Small intestine (tissue), 7 donors: ENCODE data around the gene SLFNL1. TPM values are rescaled to one million over a fixed set of nuclear protein-coding genes. Genes with fewer than 3 reads are reported as not detected.

Source experiments
- DNase-seq, 2 donors: peaks; one replicate each; pipeline versions ENCODE4 v3.0.0 to v3.0.0-alpha.2; 2013
- FAIRE-seq: peaks from 2 replicates; lab custom pipeline; 2012; peaks lifted over from hg19 to GRCh38; lab: Jason Lieb, UNC
- H3K27ac ChIP-seq, 3 donors: one replicate each; pipeline ENCODE4 v1.5.1; 2013; ENCODE audit warnings: low read length in 2 of 3, mild to moderate bottlenecking in 2 of 3, control low read depth in 1 of 3, inconsistent platforms in 1 of 3, low read depth in 1 of 3, moderate library complexity in 1 of 3
- H3K27me3 ChIP-seq, 3 donors: one replicate each; pipeline ENCODE4 v1.6.1; 2013; ENCODE audit warnings: low read length in 3 of 3, inconsistent platforms in 1 of 3; ENCODE audit not compliant: control insufficient read depth in 3 of 3, insufficient read depth in 3 of 3
- H3K36me3 ChIP-seq, 3 donors: one replicate each; pipeline ENCODE4 v1.6.1; 2013; ENCODE audit warnings: low read length in 3 of 3, inconsistent platforms in 1 of 3, low read depth in 1 of 3, mild to moderate bottlenecking in 1 of 3, moderate library complexity in 1 of 3; ENCODE audit not compliant: control insufficient read depth in 3 of 3, insufficient read depth in 2 of 3
- H3K4me1 ChIP-seq, 3 donors: one replicate each; pipeline ENCODE4 v1.6.1; 2013; ENCODE audit warnings: low read length in 2 of 3, inconsistent platforms in 1 of 3, low read depth in 1 of 3, mild to moderate bottlenecking in 1 of 3, moderate library complexity in 1 of 3; ENCODE audit not compliant: control insufficient read depth in 3 of 3, insufficient read depth in 2 of 3
- H3K4me3 ChIP-seq, 3 donors: one replicate each; pipeline ENCODE4 v1.5.1; 2013; ENCODE audit warnings: low read length in 3 of 3, control low read depth in 1 of 3, inconsistent platforms in 1 of 3, low read depth in 1 of 3, mild to moderate bottlenecking in 1 of 3, moderate library complexity in 1 of 3
- H3K9me3 ChIP-seq, 2 donors: one replicate each; pipeline ENCODE4 v1.6.1; 2013; ENCODE audit warnings: low read depth in 1 of 2, low read length in 1 of 2; ENCODE audit not compliant: control insufficient read depth in 2 of 2, insufficient read depth in 1 of 2
- WGBS, 3 donors: extraction: QIAGEN DNeasy Blood & Tissue Kit; methylation state at CpG; one replicate each; pipeline ENCODE4 v1.1.7; 2013; 5-methylcytosine and 5-hydroxymethylcytosine counted together
- polyA plus RNA-seq, 4 donors: library from polyadenylated mRNA; stranded (reverse) in 3 of 4; unstranded in 1 of 4; fragments of 200-250 nt in 3 of 4; fragments of 120-200 nt in 1 of 4; gene quantifications; one replicate each; pipeline versions ENCODE4 v1.2.1 to v1.2.3, GENCODE V29; 2013
- donor health status: healthy with polysubstance abuse.
- donor health status: control.
- donor health status: control.
- donor health status: Bipolar disorder and iron deficiency.
- donor health status: healthy.

Gene SLFNL1
- polyA plus RNA-seq, 4 donors, result 0.31 to 1.6 (median 0.77) TPM; not detected in 1

DNA sequence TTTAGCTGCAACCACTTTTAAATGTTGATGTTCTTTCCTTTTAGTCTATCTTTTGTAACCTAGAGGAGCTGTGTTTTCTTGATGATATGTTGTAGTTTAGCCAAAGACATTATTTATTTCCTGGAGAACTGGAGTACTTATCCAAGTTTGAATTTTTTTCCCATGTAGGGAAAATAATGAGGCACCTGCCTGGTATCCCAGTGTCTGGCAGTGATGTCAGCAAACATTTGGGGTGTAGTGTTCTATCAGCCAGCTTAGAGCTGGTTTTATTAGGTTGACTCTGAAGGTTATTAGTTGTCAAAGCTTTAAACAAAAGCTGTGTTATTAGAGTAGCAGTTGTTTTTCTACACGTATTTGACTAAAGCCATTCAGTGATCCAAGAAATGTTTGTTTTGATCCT lies 38.8 kb downstream of the SLFNL1 start:
- H3K36me3 ChIP-seq, result peaks cover 0 to 13% (median 0%) of the 10 kb centered on the region in 3 donors
- DNase-seq, result no peak
- 55 to 73% (median 69%) methylated on average over 1 of the region's 1 CpG for WGBS, 3 donors
- H3K4me3 ChIP-seq, result no peak overlapping the region
- peaks cover 0 to 60% (median 4%) of the 10 kb centered on the region in 3 donors for H3K4me1 ChIP-seq
- no peaks in the 10 kb centered on the region for H3K27me3 ChIP-seq
- FAIRE-seq, result no peak
- H3K9me3 ChIP-seq, result no peaks in the 10 kb centered on the region
- H3K27ac ChIP-seq, result no peak overlapping the region

DNA sequence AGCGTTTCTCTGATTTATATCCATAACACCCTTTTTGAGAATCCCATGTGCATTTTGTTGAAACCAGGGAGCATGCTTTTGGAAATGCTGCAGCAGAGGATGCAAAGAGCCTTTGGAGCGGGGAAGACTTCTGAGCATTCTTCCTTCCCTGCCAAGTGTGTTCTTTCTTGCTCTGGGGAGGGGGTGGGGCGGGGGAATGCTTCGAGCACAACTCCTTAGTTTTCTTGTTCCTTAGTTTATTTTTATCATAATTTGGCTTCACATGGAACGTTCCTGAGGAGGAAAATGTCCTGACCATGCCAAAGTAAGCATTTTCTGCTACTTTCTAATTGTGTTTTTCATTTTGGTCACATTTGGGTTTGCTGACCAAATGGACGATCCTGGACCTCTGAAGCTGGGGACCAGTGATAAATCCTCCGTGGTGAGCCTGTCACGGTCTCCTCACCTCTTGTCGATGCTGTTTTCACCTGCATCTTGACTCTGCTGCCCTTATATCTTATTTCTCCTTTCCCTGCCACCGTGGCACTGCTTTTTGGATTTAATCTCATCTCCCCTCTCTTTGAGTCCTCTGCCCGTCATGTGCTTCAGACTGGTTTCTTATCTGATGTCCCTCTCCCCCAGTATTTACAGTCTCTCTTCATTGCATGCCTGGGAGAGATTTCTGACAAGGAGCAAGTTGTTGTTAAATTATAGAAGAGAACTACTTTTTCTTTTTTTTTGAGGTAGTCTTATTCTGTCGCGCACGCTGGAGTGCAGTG lies 39.7 kb downstream of the SLFNL1 start:
- H3K9me3 ChIP-seq, result no peaks in the 10 kb centered on the region
- FAIRE-seq (no peak), DNase-seq (no peak)
- peaks cover 0 to 51% (median 4%) of the 10 kb centered on the region in 3 donors for H3K4me1 ChIP-seq
- 70 to 84% (median 84%) methylated on average over 14 of the region's 14 CpGs for WGBS, 3 donors
- peak overlapping the region in 1 of 3 donors; percentile 11 for H3K27ac ChIP-seq
- H3K4me3 ChIP-seq, result no peak overlapping the region
- peaks cover 0 to 12% (median 0%) of the 10 kb centered on the region in 3 donors for H3K36me3 ChIP-seq
- H3K27me3 ChIP-seq, result no peaks in the 10 kb centered on the region

- DNase-seq (peak in 1 of 2 donors; percentile 27), FAIRE-seq (no peak)
- Histone ChIP-seq H3K27ac (peak overlapping the region; percentile 23 to 91 (median 62)), H3K36me3 (peaks cover 0 to 5% (median 0%) of the 10 kb centered on the region in 3 donors), H3K9me3 (no peaks in the 10 kb centered on the region), H3K4me1 (peaks cover 0 to 38% (median 4%) of the 10 kb centered on the region in 3 donors), H3K27me3 (no peaks in the 10 kb centered on the region), H3K4me3 (peak overlapping the region; percentile 77 to 84 (median 79))
- 12 to 17% (median 13%) methylated on average over 27 of the region's 27 CpGs for WGBS, 3 donors
These were observed 40.9 kb downstream of the SLFNL1 start for GRCh38 chr1:40980453-40981121.

DNA sequence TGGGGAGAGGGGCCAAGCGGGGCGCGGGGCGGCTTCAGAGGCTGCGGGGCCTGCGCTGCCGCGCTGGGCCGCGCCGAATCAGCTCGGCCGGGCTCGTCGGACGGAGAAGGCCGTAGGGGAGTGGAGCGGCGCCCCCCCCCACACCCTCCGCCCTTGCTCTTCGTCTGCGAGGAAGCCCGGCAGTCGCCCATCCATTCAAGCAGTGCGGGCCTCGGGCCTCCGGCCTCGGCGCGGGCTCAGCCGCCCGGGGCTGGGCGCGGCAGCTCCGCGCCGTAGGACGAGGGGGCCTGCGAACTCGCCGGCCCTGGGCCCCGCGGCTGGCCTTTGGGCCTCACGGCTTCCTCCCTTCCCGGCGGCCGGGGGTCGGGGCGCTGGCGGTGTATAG lies 41.5 kb downstream of the SLFNL1 start:
- H3K27me3 ChIP-seq, result no peaks in the 10 kb centered on the region
- no peaks in the 10 kb centered on the region for H3K9me3 ChIP-seq
- no peak for DNase-seq
- no peak for FAIRE-seq
- peaks cover 0 to 4% (median 0%) of the 10 kb centered on the region in 3 donors for H3K36me3 ChIP-seq
- H3K27ac ChIP-seq, result peak overlapping the region; percentile 23 to 91 (median 62)
- peak overlapping the region; percentile 77 to 84 (median 79) for H3K4me3 ChIP-seq
- peaks cover 0 to 33% (median 4%) of the 10 kb centered on the region in 3 donors for H3K4me1 ChIP-seq
- 0 to 1% (median 0%) methylated on average over 29 to 50 of the region's 50 CpGs for WGBS, 3 donors

GRCh38 chr1:40979241-40980067 lies 42.1 kb downstream of the SLFNL1 start, which contains the start of gene CTPS1:
TSS of gene CTPS1 (plus strand) at chr1:40979696. CDS start at chr1:40983291, 3,595 bp downstream.
- H3K27me3 ChIP-seq, result no peaks in the 10 kb centered on the region
- H3K4me3 ChIP-seq, result peak within 1 kb of the TSS; percentile 77 to 84 (median 79)
- DNase-seq (peak; percentile 93 to 97), FAIRE-seq (no peak)
- H3K36me3 ChIP-seq, result peaks cover 0 to 4% (median 0%) of the 10 kb centered on the region in 3 donors
- H3K4me1 ChIP-seq, result peaks cover 0 to 27% (median 4%) of the 10 kb centered on the region in 3 donors
- H3K9me3 ChIP-seq, result no peaks in the 10 kb centered on the region
- WGBS, 3 donors, result 0 to 1% (median 1%) methylated on average over 64 to 96 of the region's 96 CpGs
- H3K27ac ChIP-seq, result peak within 1 kb of the TSS; percentile 72 to 91 (median 91)

DNA sequence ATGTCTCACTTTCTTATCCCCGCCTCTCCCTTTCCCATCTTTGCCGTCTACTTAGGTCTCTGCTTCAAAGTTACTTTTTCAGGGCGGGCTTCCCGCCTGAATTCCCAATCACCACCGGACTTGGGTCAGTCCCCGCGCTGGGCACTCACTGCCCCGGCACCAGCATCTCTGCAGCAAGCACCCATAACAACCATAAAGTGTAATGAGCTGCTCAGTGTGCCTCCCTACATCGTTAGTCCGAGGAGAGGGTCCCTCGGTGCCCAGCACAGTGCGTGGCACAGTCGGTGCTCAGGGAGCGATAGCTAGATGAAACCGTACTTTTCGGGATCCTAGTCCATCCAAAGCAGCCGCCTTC lies 42.7 kb downstream of the SLFNL1 start:
- peaks cover 0 to 21% (median 4%) of the 10 kb centered on the region in 3 donors for H3K4me1 ChIP-seq
- peak overlapping the region in 2 of 3 donors; percentile 91 for H3K27ac ChIP-seq
- FAIRE-seq (no peak), DNase-seq (no peak)
- peak overlapping the region; percentile 10 to 84 (median 79) for H3K4me3 ChIP-seq
- H3K27me3 ChIP-seq, result no peaks in the 10 kb centered on the region
- H3K36me3 ChIP-seq, result peaks cover 0 to 4% (median 0%) of the 10 kb centered on the region in 3 donors
- WGBS, 3 donors, result 39 to 41% (median 40%) methylated on average over 17 of the region's 17 CpGs
- H3K9me3 ChIP-seq, result no peaks in the 10 kb centered on the region

- FAIRE-seq, result no peak
These were observed 43.8 kb downstream of the SLFNL1 start for GRCh38 chr1:40977716-40978115.

More at GRCh38 chr1:40977716-40978115, 43.8 kb downstream of the SLFNL1 start:
- no peak overlapping the region for H3K27ac ChIP-seq
- H3K9me3 ChIP-seq, result no peaks in the 10 kb centered on the region
- no peak for DNase-seq
- 96 to 100% (median 100%) methylated on average over 1 of the region's 1 CpG for WGBS, 3 donors
- peaks cover 0 to 19% (median 2%) of the 10 kb centered on the region in 3 donors for H3K4me1 ChIP-seq
- H3K36me3 ChIP-seq, result no peaks in the 10 kb centered on the region
- H3K4me3 ChIP-seq, result no peak overlapping the region
- H3K27me3 ChIP-seq, result no peaks in the 10 kb centered on the region
